SU-DHL-6 (cell line): ENCODE results near the gene LRP1.
A peak's percentile ranks its signal among the peaks of the same experiment; 100 is the strongest.

Experiments used
- H2AFZ ChIP-seq: fragments of 200-600 bp; sonication (generic); 2 replicates; pipeline ENCODE4 v1.6.1; 2014; ENCODE audit warnings: low read depth, mild to moderate bottlenecking, moderate library complexity, mixed read lengths, antibody characterized with exemption, low read length; ENCODE audit not compliant: severe bottlenecking
- H3F3A ChIP-seq: fragments of 200-600 bp; shearing (Covaris generic); 2 replicates; pipeline ENCODE4 v1.6.0; 2016; ENCODE audit warnings: antibody characterized with exemption, mild to moderate bottlenecking; ENCODE audit not compliant: insufficient read depth
- H3K27ac ChIP-seq: fragments of 200-600 bp; sonication (generic); 2 replicates; pipeline ENCODE4 v1.5.1; 2016; ENCODE audit warnings: low read depth, mild to moderate bottlenecking, low read length, moderate library complexity, mixed read lengths
- H3K27me3 ChIP-seq: fragments of 200-600 bp; sonication (generic), shearing (Covaris generic); 2 replicates; pipeline ENCODE4 v1.6.0; 2014; ENCODE audit warnings: mild to moderate bottlenecking, low read length
- H3K36me3 ChIP-seq: fragments of 200-600 bp; sonication (generic); 2 replicates; pipeline ENCODE4 v1.6.1; 2014; ENCODE audit warnings: mild to moderate bottlenecking, low read length, mixed read lengths
- H3K4me2 ChIP-seq: fragments of 300-600, 200-600 bp; shearing (Covaris generic), sonication (generic); 2 replicates; pipeline ENCODE4 v1.6.0; 2014; ENCODE audit warnings: low read length, low read depth, mild to moderate bottlenecking; ENCODE audit not compliant: poor library complexity, severe bottlenecking
- H3K4me3 ChIP-seq: fragments of 200-600 bp; sonication (generic); 2 replicates; pipeline ENCODE4 v1.5.1; 2014; ENCODE audit warnings: antibody characterized with exemption, low read length, mild to moderate bottlenecking, mixed read lengths; ENCODE audit not compliant: insufficient read depth, poor library complexity, severe bottlenecking
- H3K79me2 ChIP-seq: fragments of 200-600 bp; sonication (generic); 2 replicates; pipeline ENCODE4 v1.6.1; 2014; ENCODE audit warnings: mild to moderate bottlenecking, low read length, moderate library complexity; ENCODE audit not compliant: insufficient read depth
- H3K9ac ChIP-seq: fragments of 200-600 bp; sonication (generic); 2 replicates; pipeline ENCODE4 v1.7.0; 2014; ENCODE audit warnings: mild to moderate bottlenecking, low read length
- H3K9me2 ChIP-seq: fragments of 200-600 bp; sonication (generic); replicated peaks from 2 replicates; pipeline ENCODE4 v1.6.1; 2014; ENCODE audit warnings: low read length; ENCODE audit not compliant: insufficient read depth
- H3K9me3 ChIP-seq: fragments of 200-600 bp; sonication (generic); 2 replicates; pipeline ENCODE4 v1.6.1; 2014; ENCODE audit warnings: low read length, mixed read lengths; ENCODE audit not compliant: insufficient read depth
- H4K20me1 ChIP-seq: fragments of 200-600 bp; sonication (generic); 2 replicates; pipeline ENCODE4 v1.6.1; 2014; ENCODE audit warnings: low read depth, mild to moderate bottlenecking, antibody characterized with exemption, low read length, moderate library complexity, mixed read lengths
- CTCF ChIP-seq: fragments of 200-600 bp; sonication (generic); IDR thresholded peaks from one replicate; pipeline ENCODE4 v1.5.1; 2017; ENCODE audit warnings: antibody characterized with exemption, mild to moderate bottlenecking, low read length, moderate library complexity; ENCODE audit not compliant: insufficient read depth, poor library complexity, severe bottlenecking
- EZH2phosphoT487 ChIP-seq: fragments of 200-600 bp; sonication (generic), shearing (Covaris generic); conservative IDR thresholded peaks from 2 replicates; pipeline ENCODE4 v1.6.1; 2018; ENCODE audit warnings: mild to moderate bottlenecking, antibody characterized with exemption, low read length, moderate library complexity, mixed read lengths

Gene LRP1

GRCh38 chr12:57210926-57211692 is 82.8 kb downstream of the LRP1 start:
- H3K9me2 ChIP-seq = no peaks in the 10 kb centered on the region
- H3K9me3 ChIP-seq = no peaks in the 10 kb centered on the region
- H3K27me3 ChIP-seq = no peaks in the 10 kb centered on the region
- H3K27ac ChIP-seq = no peak overlapping the region
- H3F3A ChIP-seq = peaks cover 9% of the 10 kb centered on the region
- H2AFZ ChIP-seq = no peak overlapping the region
- H3K4me2 ChIP-seq = peak overlapping the region; percentile 14
- H3K9ac ChIP-seq = peak overlapping the region; percentile 19; the same call in 1 of the 2 replicates
- H3K4me3 ChIP-seq = no peak overlapping the region
- no peaks in the 10 kb centered on the region for H3K79me2 ChIP-seq
- H3K36me3 ChIP-seq = no peaks in the 10 kb centered on the region
- no peaks in the 10 kb centered on the region for H4K20me1 ChIP-seq
- TF ChIP-seq CTCF (no peak), EZH2phosphoT487 (no peak)

DNA sequence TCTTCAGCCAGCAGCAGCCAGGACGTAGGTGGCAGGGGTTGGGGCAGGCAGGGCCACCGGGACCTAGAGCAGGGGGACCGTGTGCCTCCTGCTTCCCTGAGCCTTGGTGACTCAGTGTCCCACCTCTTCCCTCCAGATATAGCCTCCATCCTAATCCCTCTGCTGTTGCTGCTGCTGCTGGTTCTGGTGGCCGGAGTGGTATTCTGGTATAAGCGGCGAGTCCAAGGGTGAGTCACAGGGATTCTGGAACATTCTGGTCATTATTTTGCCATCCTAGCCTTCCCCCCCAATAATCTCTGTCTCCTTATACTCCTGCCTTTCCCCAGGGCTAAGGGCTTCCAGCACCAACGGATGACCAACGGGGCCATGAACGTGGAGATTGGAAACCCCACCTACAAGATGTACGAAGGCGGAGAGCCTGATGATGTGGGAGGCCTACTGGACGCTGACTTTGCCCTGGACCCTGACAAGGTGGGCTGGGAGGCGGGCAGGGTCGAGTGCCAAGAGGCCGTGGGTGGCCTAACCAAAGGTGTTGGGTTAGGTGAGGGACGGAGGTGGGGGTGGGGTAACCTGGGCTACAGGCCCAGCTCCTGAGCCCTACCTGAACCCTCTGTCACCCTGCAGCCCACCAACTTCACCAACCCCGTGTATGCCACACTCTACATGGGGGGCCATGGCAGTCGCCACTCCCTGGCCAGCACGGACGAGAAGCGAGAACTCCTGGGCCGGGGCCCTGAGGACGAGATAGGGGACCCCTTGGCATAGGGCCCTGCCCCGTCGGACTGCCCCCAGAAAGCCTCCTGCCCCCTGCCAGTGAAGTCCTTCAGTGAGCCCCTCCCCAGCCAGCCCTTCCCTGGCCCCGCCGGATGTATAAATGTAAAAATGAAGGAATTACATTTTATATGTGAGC is 83.8 kb downstream of the LRP1 start:
- Histone ChIP-seq H3K79me2 (no peaks in the 10 kb centered on the region), H3K9me3 (no peaks in the 10 kb centered on the region), H3K36me3 (no peaks in the 10 kb centered on the region), H3K9ac (no peak overlapping the region), H3K4me3 (no peak overlapping the region), H4K20me1 (no peaks in the 10 kb centered on the region), H3K27ac (no peak overlapping the region), H2AFZ (no peak overlapping the region), H3K27me3 (no peaks in the 10 kb centered on the region), H3F3A (peaks cover 9% of the 10 kb centered on the region), H3K9me2 (no peaks in the 10 kb centered on the region), H3K4me2 (no peak overlapping the region)
- no peak for TF ChIP-seq CTCF
- TF ChIP-seq EZH2phosphoT487 = no peak

DNA sequence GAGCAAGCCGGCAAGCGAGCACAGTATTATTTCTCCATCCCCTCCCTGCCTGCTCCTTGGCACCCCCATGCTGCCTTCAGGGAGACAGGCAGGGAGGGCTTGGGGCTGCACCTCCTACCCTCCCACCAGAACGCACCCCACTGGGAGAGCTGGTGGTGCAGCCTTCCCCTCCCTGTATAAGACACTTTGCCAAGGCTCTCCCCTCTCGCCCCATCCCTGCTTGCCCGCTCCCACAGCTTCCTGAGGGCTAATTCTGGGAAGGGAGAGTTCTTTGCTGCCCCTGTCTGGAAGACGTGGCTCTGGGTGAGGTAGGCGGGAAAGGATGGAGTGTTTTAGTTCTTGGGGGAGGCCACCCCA is 84.4 kb downstream of the LRP1 start:
- no peak for TF ChIP-seq EZH2phosphoT487
- TF ChIP-seq CTCF = no peak
- Histone ChIP-seq H2AFZ (no peak overlapping the region), H3K9ac (no peak overlapping the region)

More for the DNA sequence above, 84.4 kb downstream of the LRP1 start:
- no peaks in the 10 kb centered on the region for H3K9me3 ChIP-seq
- H3K27ac ChIP-seq = no peak overlapping the region
- no peaks in the 10 kb centered on the region for H4K20me1 ChIP-seq
- no peak overlapping the region for H3K4me3 ChIP-seq
- no peaks in the 10 kb centered on the region for H3K36me3 ChIP-seq
- no peaks in the 10 kb centered on the region for H3K9me2 ChIP-seq
- no peaks in the 10 kb centered on the region for H3K27me3 ChIP-seq
- H3K79me2 ChIP-seq = no peaks in the 10 kb centered on the region; the same call in 1 of the 2 replicates
- no peak overlapping the region for H3K4me2 ChIP-seq
- peaks cover 9% of the 10 kb centered on the region for H3F3A ChIP-seq
